HepG2 (cell line): Measurements from ENCODE around the gene ALS2CL.

ENCODE experiments used
- BCL3 ChIP-seq: sonication (generic); formaldehyde crosslinking; IDR thresholded peaks from 2 replicates; pipeline ENCODE4 v1.5.1; 2020; ENCODE audit warnings: mild to moderate bottlenecking, missing genetic modification reagents, moderate library complexity
- BHLHE40 ChIP-seq: IDR thresholded peaks from 2 replicates; pipeline ENCODE4 v1.6.1; 2011; ENCODE audit warnings: low read length, improper control_type of control experiment
- EZH2 ChIP-seq: conservative IDR thresholded peaks from 2 replicates; pipeline ENCODE4 v1.6.1; 2012; ENCODE audit warnings: mild to moderate bottlenecking, low read depth, low read length, moderate library complexity
- KLF11 ChIP-seq: IDR thresholded peaks from 2 replicates; pipeline ENCODE4 v1.6.1; 2016; ENCODE audit warnings: missing compliant biosample characterization
- MXI1 ChIP-seq: IDR thresholded peaks from 3 replicates; pipeline ENCODE4 v1.6.1; 2012; ENCODE audit warnings: low read depth, low read length, inconsistent platforms, borderline replicate concordance
- NBN ChIP-seq: fragments of 450-650 bp; conservative IDR thresholded peaks from 2 replicates; pipeline ENCODE4 v1.6.1; 2017
- POLR2AphosphoS5 ChIP-seq: IDR thresholded peaks from 2 replicates; pipeline ENCODE4 v1.6.1; 2012; ENCODE audit warnings: low read depth, low read length

- TF ChIP-seq BCL3 (CRISPR knock-in tag) (no peak), POLR2AphosphoS5 (no peak), EZH2 (no peak), BHLHE40 (no peak), NBN (no peak), KLF11 (CRISPR knock-in tag) (no peak), MXI1 (no peak)
These were observed 16.7 kb downstream of the ALS2CL start for GRCh38 chr3:46676601-46677410.
